ENCODE measurements around the gene CAP2.

Gene CAP2, protein sequence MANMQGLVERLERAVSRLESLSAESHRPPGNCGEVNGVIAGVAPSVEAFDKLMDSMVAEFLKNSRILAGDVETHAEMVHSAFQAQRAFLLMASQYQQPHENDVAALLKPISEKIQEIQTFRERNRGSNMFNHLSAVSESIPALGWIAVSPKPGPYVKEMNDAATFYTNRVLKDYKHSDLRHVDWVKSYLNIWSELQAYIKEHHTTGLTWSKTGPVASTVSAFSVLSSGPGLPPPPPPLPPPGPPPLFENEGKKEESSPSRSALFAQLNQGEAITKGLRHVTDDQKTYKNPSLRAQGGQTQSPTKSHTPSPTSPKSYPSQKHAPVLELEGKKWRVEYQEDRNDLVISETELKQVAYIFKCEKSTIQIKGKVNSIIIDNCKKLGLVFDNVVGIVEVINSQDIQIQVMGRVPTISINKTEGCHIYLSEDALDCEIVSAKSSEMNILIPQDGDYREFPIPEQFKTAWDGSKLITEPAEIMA

DNA sequence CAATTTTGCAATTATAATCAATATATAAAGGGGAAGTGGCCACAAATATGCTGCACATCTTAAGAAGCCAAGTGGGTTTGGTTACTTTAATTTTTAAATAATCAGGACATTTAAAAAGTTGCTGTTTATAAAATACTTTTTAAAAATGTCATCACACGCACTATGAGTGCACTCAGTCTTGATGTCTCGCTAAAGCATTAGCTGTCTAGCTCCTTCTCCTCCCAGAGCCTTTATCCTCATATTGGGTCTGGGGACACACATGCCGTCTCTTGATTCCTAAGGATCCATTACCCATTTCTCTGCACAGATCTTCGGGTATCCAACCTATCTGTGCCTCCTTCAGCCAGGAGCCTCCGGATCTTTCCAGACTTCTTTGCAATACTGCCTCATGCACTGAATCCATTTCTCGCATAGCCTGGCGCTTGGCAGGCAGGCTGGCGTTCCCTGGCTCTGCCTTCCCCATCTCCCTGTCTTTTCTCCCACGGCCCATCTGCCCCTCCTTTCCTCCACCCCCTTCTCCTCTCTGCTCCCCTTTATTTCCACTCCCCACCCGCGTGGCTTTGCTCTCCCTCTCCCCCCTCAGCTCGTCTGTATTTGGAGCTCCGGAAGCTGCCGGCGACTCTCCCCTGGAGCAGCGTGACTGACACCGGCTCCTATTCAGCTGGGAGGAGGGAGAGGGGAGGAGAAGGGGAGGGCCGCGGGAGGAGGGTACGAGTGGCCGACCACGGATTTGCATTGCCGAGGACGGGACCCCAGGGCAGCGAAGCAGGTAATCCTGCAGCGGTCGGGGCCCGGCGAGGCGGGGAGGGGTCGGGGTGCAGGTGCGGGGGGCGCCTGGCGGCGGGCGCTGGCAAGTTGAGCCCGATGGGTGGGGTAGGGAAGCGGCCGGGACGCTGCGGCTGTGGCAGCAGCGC lies at the start of gene CAP2:
Gene CAP2, plus strand, starts transcription at position 618 of the 914 bp plus-strand sequence. CDS start 27,961 bp downstream, outside the sequence.
- Histone ChIP-seq H3K27me3 (ENCODE audit: low read depth, low read length) (no peaks in the 10 kb centered on the region), H3K27ac (ENCODE audit: low read length) (peak within 1 kb of the TSS; percentile 64), H3K9me3 (ENCODE audit: control insufficient read depth in 1 of 2, low read length in 2 of 2) (no peaks in the 10 kb centered on the region), H3K4me3 (ENCODE audit: low read depth in 1 of 2, low read length in 2 of 2) (peak within 1 kb of the TSS; percentile 66 to 80), H3K36me3 (ENCODE audit: control insufficient read depth in 1 of 2, insufficient read depth in 2 of 2, low read length in 2 of 2) (no peaks in the 10 kb centered on the region), H3K4me1 (ENCODE audit: control insufficient read depth in 1 of 2, insufficient read depth in 2 of 2, low read length in 2 of 2) (peaks cover 0 to 4% of the 10 kb centered on the region in 2 donors)

DNA sequence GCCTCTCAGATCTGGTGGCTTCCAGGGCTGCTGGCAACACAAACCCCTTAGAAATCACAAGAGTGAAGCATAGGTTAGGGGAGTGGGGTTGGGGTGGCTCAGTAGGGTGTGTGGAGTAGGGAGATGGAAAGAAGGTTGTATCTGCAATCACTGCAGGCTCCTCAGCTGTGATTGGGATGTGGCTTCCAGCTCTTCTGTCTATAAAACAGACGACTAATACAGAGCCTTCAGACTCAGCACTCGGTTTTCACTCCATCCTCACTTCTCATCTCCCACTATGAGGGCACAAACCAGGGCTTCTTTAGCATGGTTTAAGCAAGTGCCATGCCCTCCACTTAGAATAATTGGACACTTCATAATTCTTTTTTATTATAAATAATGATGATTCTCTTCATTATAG lies 46.4 kb upstream of the CAP2 start:
- no peaks in the 10 kb centered on the region for H3K36me3 ChIP-seq (ENCODE audit: control insufficient read depth in 1 of 2, insufficient read depth in 2 of 2, low read length in 2 of 2)
- no peaks in the 10 kb centered on the region for H3K9me3 ChIP-seq (ENCODE audit: control insufficient read depth in 1 of 2, low read length in 2 of 2)
- no peak overlapping the region for H3K27ac ChIP-seq (ENCODE audit: low read length)
- no peaks in the 10 kb centered on the region for H3K27me3 ChIP-seq (ENCODE audit: low read depth, low read length)
- H3K4me3 ChIP-seq (ENCODE audit: low read depth in 1 of 2, low read length in 2 of 2): no peak overlapping the region
- H3K4me1 ChIP-seq (ENCODE audit: control insufficient read depth in 1 of 2, insufficient read depth in 2 of 2, low read length in 2 of 2): no peaks in the 10 kb centered on the region

DNA sequence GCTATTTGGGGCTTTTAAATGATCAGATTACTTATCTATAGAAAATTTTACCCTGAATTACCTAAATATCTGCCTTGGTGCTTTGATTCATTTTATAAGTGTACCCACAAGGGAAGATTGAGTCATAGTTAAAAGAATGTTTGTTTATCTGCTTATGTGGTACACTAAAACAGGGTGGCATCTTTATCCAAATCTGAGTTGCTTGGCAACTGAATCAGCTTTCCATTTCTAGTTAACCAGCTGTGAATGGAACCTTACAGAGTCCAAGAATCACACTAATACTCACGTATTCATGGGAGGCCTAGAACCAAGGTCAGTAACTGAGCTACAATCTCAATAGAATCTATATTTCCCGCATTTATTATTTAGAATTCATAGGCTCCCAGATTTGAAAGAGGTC lies 44.0 kb upstream of the CAP2 start:
- Histone ChIP-seq H3K9me3 (ENCODE audit: control insufficient read depth in 1 of 2, low read length in 2 of 2) (no peaks in the 10 kb centered on the region), H3K36me3 (ENCODE audit: control insufficient read depth in 1 of 2, insufficient read depth in 2 of 2, low read length in 2 of 2) (no peaks in the 10 kb centered on the region), H3K27ac (ENCODE audit: low read length) (no peak overlapping the region), H3K27me3 (ENCODE audit: low read depth, low read length) (no peaks in the 10 kb centered on the region), H3K4me3 (ENCODE audit: low read depth in 1 of 2, low read length in 2 of 2) (no peak overlapping the region), H3K4me1 (ENCODE audit: control insufficient read depth in 1 of 2, insufficient read depth in 2 of 2, low read length in 2 of 2) (no peaks in the 10 kb centered on the region)

DNA sequence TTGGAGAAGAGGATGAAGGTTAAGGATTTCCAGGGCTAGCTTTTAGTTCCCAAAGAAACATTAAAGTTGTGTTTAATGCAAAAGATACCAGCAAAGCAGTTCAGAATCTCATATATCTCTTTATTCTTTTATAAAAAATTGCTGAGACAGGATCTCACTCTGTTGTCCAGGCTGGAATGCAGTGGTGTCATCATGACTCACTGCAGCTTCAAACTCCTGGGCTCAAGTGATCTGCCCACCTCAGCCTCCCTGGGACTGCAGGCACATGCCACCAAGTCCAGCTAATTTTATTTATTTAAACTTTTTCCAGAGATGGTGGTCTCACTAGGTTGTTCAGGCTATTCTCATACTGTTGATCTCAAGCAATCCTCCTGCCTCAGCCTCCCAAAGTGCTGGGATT lies 41.1 kb upstream of the CAP2 start:
- Histone ChIP-seq H3K36me3 (ENCODE audit: control insufficient read depth in 1 of 2, insufficient read depth in 2 of 2, low read length in 2 of 2) (no peaks in the 10 kb centered on the region), H3K9me3 (ENCODE audit: control insufficient read depth in 1 of 2, low read length in 2 of 2) (no peaks in the 10 kb centered on the region), H3K4me3 (ENCODE audit: low read depth in 1 of 2, low read length in 2 of 2) (no peak overlapping the region), H3K27me3 (ENCODE audit: low read depth, low read length) (no peaks in the 10 kb centered on the region), H3K4me1 (ENCODE audit: control insufficient read depth in 1 of 2, insufficient read depth in 2 of 2, low read length in 2 of 2) (no peaks in the 10 kb centered on the region), H3K27ac (ENCODE audit: low read length) (no peak overlapping the region)

DNA sequence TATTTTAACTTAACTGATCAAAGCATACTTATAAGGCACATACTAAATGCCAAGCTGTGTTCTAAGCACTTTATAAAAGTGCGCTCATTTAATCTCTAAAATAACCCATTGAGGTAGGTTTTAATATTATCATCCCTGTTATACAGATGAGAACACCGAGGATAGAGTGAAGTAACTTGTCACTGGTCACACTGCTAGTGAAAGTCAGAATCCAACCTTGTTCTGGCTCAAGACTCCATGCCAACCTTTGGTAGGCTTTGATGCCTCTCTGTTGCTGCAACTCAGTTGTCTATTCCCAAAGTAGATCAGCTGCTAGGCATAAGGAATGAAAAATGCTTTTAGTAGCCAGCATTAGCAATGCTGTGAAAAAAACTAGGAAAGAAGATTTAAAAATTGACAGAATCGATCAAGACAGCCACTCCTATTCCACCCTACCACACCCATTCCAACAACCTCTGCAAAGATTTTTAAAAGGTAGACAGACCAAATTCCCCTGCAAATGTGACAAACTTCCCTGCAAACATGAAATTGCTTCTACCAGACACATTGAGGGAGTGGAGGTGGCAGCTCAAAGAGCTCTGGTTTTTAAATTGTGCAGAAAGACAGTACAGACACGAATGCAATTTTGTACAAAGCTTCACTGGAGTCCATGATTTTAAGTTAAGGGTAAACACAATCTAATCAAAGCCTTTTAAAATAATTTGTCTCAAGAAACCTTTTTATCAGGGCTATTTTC lies 39.8 kb upstream of the CAP2 start:
- Histone ChIP-seq H3K36me3 (ENCODE audit: control insufficient read depth in 1 of 2, insufficient read depth in 2 of 2, low read length in 2 of 2) (no peaks in the 10 kb centered on the region), H3K27me3 (ENCODE audit: low read depth, low read length) (no peaks in the 10 kb centered on the region), H3K4me3 (ENCODE audit: low read depth in 1 of 2, low read length in 2 of 2) (no peak overlapping the region), H3K4me1 (ENCODE audit: control insufficient read depth in 1 of 2, insufficient read depth in 2 of 2, low read length in 2 of 2) (no peaks in the 10 kb centered on the region), H3K27ac (ENCODE audit: low read length) (no peak overlapping the region), H3K9me3 (ENCODE audit: control insufficient read depth in 1 of 2, low read length in 2 of 2) (no peaks in the 10 kb centered on the region)

DNA sequence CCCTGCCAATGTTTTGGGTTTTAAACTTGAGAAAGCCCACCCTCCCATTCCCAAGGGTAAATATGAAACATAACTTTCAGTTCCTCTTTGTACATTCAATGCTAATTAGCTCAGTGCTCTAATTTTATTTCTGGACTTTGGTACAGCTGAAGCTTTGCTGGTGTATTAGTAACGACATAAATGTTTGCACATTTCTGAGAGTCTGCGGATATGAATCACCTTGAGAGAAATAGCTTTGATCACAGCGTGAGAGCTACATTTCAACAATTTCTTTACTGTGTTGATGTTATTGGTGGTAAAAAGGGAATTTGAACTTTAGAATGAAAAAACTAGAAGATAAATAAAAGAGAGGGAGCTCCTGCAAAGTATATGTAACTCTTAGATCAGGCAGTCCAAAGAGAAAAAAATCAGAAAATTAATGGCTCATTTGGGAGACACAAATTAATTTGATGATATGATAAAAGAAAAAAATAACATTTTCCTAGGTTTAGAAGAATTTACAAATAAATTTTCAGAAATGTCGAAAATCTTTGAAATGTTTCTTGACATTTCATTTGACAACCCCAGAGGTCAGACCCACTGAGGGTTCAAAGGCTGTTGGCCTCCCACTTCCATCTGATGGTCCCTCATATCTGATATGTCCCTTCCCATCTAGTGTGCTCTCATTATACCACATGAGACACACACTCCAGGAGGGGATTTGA lies 38.5 kb upstream of the CAP2 start:
- no peak overlapping the region for H3K27ac ChIP-seq (ENCODE audit: low read length)
- H3K4me3 ChIP-seq (ENCODE audit: low read depth in 1 of 2, low read length in 2 of 2): no peak overlapping the region
- no peaks in the 10 kb centered on the region for H3K9me3 ChIP-seq (ENCODE audit: control insufficient read depth in 1 of 2, low read length in 2 of 2)
- H3K27me3 ChIP-seq (ENCODE audit: low read depth, low read length): no peaks in the 10 kb centered on the region
- no peaks in the 10 kb centered on the region for H3K4me1 ChIP-seq (ENCODE audit: control insufficient read depth in 1 of 2, insufficient read depth in 2 of 2, low read length in 2 of 2)
- no peaks in the 10 kb centered on the region for H3K36me3 ChIP-seq (ENCODE audit: control insufficient read depth in 1 of 2, insufficient read depth in 2 of 2, low read length in 2 of 2)

DNA sequence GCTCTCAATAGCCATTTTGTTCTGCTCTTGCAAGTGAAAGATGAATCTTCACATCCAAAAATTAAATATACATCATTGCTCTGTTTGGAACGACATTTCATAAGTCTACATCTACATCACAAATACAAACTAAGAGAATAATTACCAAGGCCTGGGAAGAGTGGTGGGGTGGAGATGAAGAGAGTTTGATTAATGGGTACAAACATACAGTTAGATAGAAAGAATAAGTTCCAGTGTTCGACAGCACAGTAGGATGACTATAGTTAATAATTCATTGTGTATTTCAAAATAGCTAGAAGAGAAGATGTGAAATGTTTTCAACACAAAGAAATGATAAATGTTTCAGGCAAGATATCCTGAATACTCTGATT lies 38.0 kb upstream of the CAP2 start:
- Histone ChIP-seq H3K4me3 (ENCODE audit: low read depth in 1 of 2, low read length in 2 of 2) (no peak overlapping the region), H3K36me3 (ENCODE audit: control insufficient read depth in 1 of 2, insufficient read depth in 2 of 2, low read length in 2 of 2) (no peaks in the 10 kb centered on the region), H3K27ac (ENCODE audit: low read length) (no peak overlapping the region), H3K4me1 (ENCODE audit: control insufficient read depth in 1 of 2, insufficient read depth in 2 of 2, low read length in 2 of 2) (no peaks in the 10 kb centered on the region), H3K27me3 (ENCODE audit: low read depth, low read length) (no peaks in the 10 kb centered on the region), H3K9me3 (ENCODE audit: control insufficient read depth in 1 of 2, low read length in 2 of 2) (no peaks in the 10 kb centered on the region)

DNA sequence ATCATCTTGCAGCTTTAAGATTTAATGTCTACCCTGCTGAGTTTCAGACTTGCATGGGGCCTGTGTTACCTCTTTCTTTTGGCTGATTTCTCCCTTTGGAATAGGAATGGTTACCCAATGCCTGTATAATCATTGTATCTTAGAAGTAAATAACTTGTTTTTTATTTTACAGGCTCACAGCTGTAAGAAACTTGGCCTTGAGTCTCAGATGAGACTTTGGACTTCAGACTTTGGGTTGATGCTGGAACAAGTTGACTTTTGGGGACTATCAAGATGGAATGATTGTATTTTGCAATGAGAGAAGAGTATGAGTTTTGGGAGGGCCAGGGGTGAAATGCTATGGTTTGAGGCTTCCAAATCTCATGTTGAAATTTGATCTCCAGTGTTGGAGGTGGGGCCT lies 34.9 kb upstream of the CAP2 start:
- H3K27ac ChIP-seq (ENCODE audit: low read length): no peak overlapping the region

DNA sequence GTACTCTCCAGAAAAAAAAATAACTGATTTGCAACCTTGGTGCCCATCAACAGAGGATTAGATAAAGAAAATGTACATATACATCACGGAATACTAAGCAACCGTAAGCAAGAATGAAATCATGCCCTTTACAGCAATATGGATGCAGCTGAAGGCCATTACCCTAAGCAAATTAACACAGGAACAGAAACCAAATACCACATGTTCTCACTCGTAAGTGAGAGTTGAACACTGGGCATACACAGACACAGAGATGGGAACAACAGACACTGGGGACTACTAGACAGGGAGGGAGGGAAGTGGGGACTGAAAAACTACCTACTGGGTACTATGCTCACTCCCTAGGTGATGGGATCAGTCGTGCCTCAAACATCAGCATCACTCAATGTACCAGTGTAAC lies 32.8 kb upstream of the CAP2 start:
- Histone ChIP-seq H3K9me3 (ENCODE audit: control insufficient read depth in 1 of 2, low read length in 2 of 2) (no peaks in the 10 kb centered on the region), H3K27ac (ENCODE audit: low read length) (no peak overlapping the region), H3K4me3 (ENCODE audit: low read depth in 1 of 2, low read length in 2 of 2) (no peak overlapping the region), H3K4me1 (ENCODE audit: control insufficient read depth in 1 of 2, insufficient read depth in 2 of 2, low read length in 2 of 2) (no peaks in the 10 kb centered on the region), H3K27me3 (ENCODE audit: low read depth, low read length) (no peaks in the 10 kb centered on the region), H3K36me3 (ENCODE audit: control insufficient read depth in 1 of 2, insufficient read depth in 2 of 2, low read length in 2 of 2) (no peaks in the 10 kb centered on the region)

More for the DNA sequence above, 34.9 kb upstream of the CAP2 start:
- no peaks in the 10 kb centered on the region for H3K9me3 ChIP-seq (ENCODE audit: control insufficient read depth in 1 of 2, low read length in 2 of 2)
- no peaks in the 10 kb centered on the region for H3K4me1 ChIP-seq (ENCODE audit: control insufficient read depth in 1 of 2, insufficient read depth in 2 of 2, low read length in 2 of 2)
- H3K4me3 ChIP-seq (ENCODE audit: low read depth in 1 of 2, low read length in 2 of 2): no peak overlapping the region
- H3K27me3 ChIP-seq (ENCODE audit: low read depth, low read length): no peaks in the 10 kb centered on the region
- H3K36me3 ChIP-seq (ENCODE audit: control insufficient read depth in 1 of 2, insufficient read depth in 2 of 2, low read length in 2 of 2): no peaks in the 10 kb centered on the region

DNA sequence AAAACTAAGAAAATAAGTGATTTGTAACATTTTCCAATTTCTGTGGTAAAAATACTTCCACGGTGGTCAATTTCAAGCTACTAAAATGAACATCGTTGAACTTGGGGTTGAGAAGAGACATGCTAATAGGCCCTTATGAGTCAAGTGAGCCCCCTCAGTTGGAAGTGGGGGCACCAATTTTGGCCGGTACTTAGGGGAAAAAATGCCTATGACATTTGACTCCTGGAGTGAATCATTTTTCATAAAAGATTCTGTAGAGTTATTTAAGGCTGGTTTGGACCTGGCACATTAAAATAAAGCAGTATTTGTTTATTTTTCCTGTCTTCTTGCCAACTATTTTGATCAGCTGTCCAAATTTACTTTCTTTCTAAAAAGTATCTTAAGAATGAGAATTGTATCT lies 32.4 kb upstream of the CAP2 start:
- no peak overlapping the region for H3K27ac ChIP-seq (ENCODE audit: low read length)
- H3K4me3 ChIP-seq (ENCODE audit: low read depth in 1 of 2, low read length in 2 of 2): no peak overlapping the region

More for the DNA sequence above, 32.4 kb upstream of the CAP2 start:
- no peaks in the 10 kb centered on the region for H3K36me3 ChIP-seq (ENCODE audit: control insufficient read depth in 1 of 2, insufficient read depth in 2 of 2, low read length in 2 of 2)
- H3K27me3 ChIP-seq (ENCODE audit: low read depth, low read length): no peaks in the 10 kb centered on the region
- H3K4me1 ChIP-seq (ENCODE audit: control insufficient read depth in 1 of 2, insufficient read depth in 2 of 2, low read length in 2 of 2): no peaks in the 10 kb centered on the region
- H3K9me3 ChIP-seq (ENCODE audit: control insufficient read depth in 1 of 2, low read length in 2 of 2): no peaks in the 10 kb centered on the region

Measured in muscle layer of duodenum (tissue), 2 donors.